Chondrocyte (in vitro differentiated cells): ENCODE data around the gene ARID5B. TPM values are rescaled to one million over a fixed set of nuclear protein-coding genes. Genes with fewer than 3 reads are reported as not detected.

Experiments used
- DNase-seq: peaks from one replicate; pipeline ENCODE4 v3.0.0; 2021; ENCODE audit warnings: mixed read lengths, low spot score
- H3K27ac Mint-ChIP-seq: one replicate; pipeline ENCODE4 v1.8.0; 2021; ENCODE audit warnings: mild to moderate bottlenecking, moderate library complexity, mixed read lengths; ENCODE audit not compliant: unreplicated experiment
- H3K27me3 Mint-ChIP-seq: 2 replicates; pipeline ENCODE4 v1.8.0; 2021; ENCODE audit warnings: low read depth, mixed read lengths
- H3K36me3 Mint-ChIP-seq: 2 replicates; pipeline ENCODE4 v1.8.0; 2021; ENCODE audit warnings: low read depth, mixed read lengths
- H3K4me1 Mint-ChIP-seq: 2 replicates; pipeline ENCODE4 v1.8.0; 2021; ENCODE audit warnings: low read depth, mild to moderate bottlenecking, mixed read lengths
- H3K4me3 Mint-ChIP-seq: one replicate; pipeline ENCODE4 v1.8.0; 2021; ENCODE audit warnings: mild to moderate bottlenecking, moderate library complexity, mixed read lengths; ENCODE audit not compliant: unreplicated experiment
- H3K9me3 Mint-ChIP-seq: 2 replicates; pipeline ENCODE4 v1.8.0; 2021; ENCODE audit warnings: low read depth, mixed read lengths
- total RNA-seq: library from RNA; stranded (reverse); gene quantifications from 3 replicates; pipeline ENCODE4 v1.2.1, GENCODE V29; 2021
- TF ChIP-seq, protein P1 (sequence below): fragments of 200-600 bp; sonication (generic); IDR thresholded peaks from 2 replicates; pipeline ENCODE4 v1.5.0; 2021; ENCODE audit warnings: antibody characterized with exemption, mild to moderate bottlenecking, moderate library complexity

The ARID5B gene
- total RNA-seq, 1 donor from 2014 or later: 93.6 TPM

GRCh38 chr10:61899997-61900828 is 1.3 kb upstream of the ARID5B start:
- H3K9me3 Mint-ChIP-seq: no peaks in the 10 kb centered on the region
- no peaks in the 10 kb centered on the region for H3K27me3 Mint-ChIP-seq
- DNase-seq: no peak
- peaks cover 50% of the 10 kb centered on the region for H3K4me1 Mint-ChIP-seq
- TF ChIP-seq, protein P1, sequence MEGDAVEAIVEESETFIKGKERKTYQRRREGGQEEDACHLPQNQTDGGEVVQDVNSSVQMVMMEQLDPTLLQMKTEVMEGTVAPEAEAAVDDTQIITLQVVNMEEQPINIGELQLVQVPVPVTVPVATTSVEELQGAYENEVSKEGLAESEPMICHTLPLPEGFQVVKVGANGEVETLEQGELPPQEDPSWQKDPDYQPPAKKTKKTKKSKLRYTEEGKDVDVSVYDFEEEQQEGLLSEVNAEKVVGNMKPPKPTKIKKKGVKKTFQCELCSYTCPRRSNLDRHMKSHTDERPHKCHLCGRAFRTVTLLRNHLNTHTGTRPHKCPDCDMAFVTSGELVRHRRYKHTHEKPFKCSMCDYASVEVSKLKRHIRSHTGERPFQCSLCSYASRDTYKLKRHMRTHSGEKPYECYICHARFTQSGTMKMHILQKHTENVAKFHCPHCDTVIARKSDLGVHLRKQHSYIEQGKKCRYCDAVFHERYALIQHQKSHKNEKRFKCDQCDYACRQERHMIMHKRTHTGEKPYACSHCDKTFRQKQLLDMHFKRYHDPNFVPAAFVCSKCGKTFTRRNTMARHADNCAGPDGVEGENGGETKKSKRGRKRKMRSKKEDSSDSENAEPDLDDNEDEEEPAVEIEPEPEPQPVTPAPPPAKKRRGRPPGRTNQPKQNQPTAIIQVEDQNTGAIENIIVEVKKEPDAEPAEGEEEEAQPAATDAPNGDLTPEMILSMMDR: no peak
- H3K27ac Mint-ChIP-seq: peak overlapping the region; percentile 99
- H3K4me3 Mint-ChIP-seq: peak overlapping the region; percentile 88
- H3K36me3 Mint-ChIP-seq: no peaks in the 10 kb centered on the region

DNA sequence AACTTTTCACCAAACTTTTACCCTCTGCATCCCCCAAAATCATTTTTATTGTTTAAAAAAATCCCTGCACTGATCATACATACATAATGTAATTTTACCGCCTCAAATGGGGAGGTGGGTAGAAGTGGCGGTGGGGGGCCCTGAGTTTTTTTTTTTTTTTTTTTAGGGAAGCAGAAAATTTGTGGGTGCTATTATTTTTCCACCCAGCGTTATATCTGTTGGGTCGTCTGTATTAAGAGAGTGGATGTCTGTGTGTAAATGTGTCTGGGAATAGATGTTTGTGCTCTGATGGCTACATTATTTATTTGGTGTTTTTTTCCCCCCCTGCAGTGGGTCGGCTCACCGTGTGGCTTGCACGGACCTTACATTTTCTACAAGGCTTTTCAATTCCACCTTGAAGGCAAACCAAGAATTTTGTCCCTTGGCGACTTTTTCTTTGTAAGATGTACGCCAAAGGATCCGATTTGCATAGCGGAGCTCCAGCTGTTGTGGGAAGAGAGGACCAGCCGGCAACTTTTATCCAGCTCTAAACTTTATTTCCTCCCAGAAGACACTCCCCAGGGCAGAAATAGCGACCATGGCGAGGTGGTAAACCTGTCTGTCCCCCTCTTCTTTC is 438 bp downstream of the ARID5B start:
- Mint-ChIP-seq H3K27ac (peak overlapping the region; percentile 99), H3K27me3 (no peaks in the 10 kb centered on the region), H3K4me3 (peak overlapping the region; percentile 88), H3K9me3 (no peaks in the 10 kb centered on the region), H3K36me3 (no peaks in the 10 kb centered on the region), H3K4me1 (peaks cover 51% of the 10 kb centered on the region)
- no peak for DNase-seq
- TF ChIP-seq, protein P1: no peak

GRCh38 chr10:61902445-61903220 is 1.1 kb downstream of the ARID5B start:
- TF ChIP-seq, protein P1: peak; percentile 73
- H3K27ac Mint-ChIP-seq: peak overlapping the region; percentile 99
- no peaks in the 10 kb centered on the region for H3K36me3 Mint-ChIP-seq
- H3K9me3 Mint-ChIP-seq: no peaks in the 10 kb centered on the region
- peak overlapping the region; percentile 88 for H3K4me3 Mint-ChIP-seq
- DNase-seq: no peak
- no peaks in the 10 kb centered on the region for H3K27me3 Mint-ChIP-seq
- peaks cover 44% of the 10 kb centered on the region for H3K4me1 Mint-ChIP-seq

DNA sequence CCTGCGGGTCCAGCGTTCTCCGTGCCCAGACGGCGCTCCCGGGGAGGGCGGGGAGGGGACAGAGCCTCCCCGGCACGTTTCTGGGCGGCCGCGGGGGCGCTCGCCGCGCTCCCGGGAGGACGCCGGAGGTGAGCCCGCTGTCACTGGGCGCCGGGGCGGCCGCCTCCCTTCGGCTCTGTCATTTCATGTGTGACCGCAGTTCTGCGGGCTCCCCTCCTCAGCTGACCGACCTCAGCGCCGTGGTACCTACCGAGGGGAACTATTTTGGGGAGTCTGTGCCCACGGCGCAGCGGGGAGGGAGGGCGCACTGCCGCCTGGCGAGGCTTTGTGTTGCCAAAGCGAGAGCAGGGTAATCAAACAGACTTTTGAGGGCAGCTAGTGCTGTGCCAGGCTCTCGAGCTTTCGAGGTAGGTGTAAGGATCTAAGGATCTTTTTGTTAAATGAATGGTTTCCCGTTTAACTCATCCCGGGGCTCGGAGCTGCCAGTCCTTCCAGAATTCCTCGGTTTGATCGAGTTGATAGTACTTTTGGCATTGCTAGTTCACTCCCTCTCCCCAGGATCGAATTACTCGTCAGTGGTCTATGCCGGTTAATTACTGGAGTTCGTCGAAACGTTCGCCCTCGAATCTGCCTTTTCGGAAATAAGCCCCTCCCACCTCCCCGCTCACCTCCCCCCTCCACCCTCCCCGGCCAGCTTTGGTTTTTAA is 1.9 kb downstream of the ARID5B start:
- TF ChIP-seq, protein P1: peak; percentile 73
- no peaks in the 10 kb centered on the region for H3K36me3 Mint-ChIP-seq
- peak overlapping the region; percentile 97 for H3K27ac Mint-ChIP-seq
- no peak for DNase-seq
- H3K4me1 Mint-ChIP-seq: peaks cover 37% of the 10 kb centered on the region
- H3K27me3 Mint-ChIP-seq: no peaks in the 10 kb centered on the region
- peak overlapping the region; percentile 88 for H3K4me3 Mint-ChIP-seq
- H3K9me3 Mint-ChIP-seq: no peaks in the 10 kb centered on the region
